Muscle layer of duodenum (tissue), 2 donors: ENCODE data around the gene SAMD4B.

Source experiments
- H3K27ac ChIP-seq: one replicate; pipeline ENCODE4 v1.7.0; 2013; ENCODE audit warnings: mild to moderate bottlenecking, low read length
- H3K27me3 ChIP-seq: one replicate; pipeline ENCODE4 v1.7.0; 2013; ENCODE audit warnings: low read depth, mild to moderate bottlenecking, control low read depth, low read length
- H3K36me3 ChIP-seq, 2 donors: one replicate each; pipeline ENCODE4 v1.7.0; 2013; ENCODE audit warnings: low read length in 2 of 2, control low read depth in 1 of 2, mild to moderate bottlenecking in 1 of 2; ENCODE audit not compliant: insufficient read depth in 2 of 2, control insufficient read depth in 1 of 2
- H3K4me1 ChIP-seq, 2 donors: one replicate each; pipeline ENCODE4 v1.7.0; 2013; ENCODE audit warnings: low read length in 2 of 2, mild to moderate bottlenecking in 2 of 2, control low read depth in 1 of 2, moderate library complexity in 1 of 2; ENCODE audit not compliant: insufficient read depth in 2 of 2, control insufficient read depth in 1 of 2
- H3K4me3 ChIP-seq, 2 donors: one replicate each; pipeline ENCODE4 v1.7.0; 2013; ENCODE audit warnings: low read length in 2 of 2, low read depth in 1 of 2, mild to moderate bottlenecking in 1 of 2
- H3K9me3 ChIP-seq, 2 donors: one replicate each; pipeline ENCODE4 v1.7.0; 2013; ENCODE audit warnings: low read length in 2 of 2, control low read depth in 1 of 2, mild to moderate bottlenecking in 1 of 2; ENCODE audit not compliant: control insufficient read depth in 1 of 2
- donor health status: healthy.

The SAMD4B gene

GRCh38 chr19:39409208-39410016, 67.2 kb downstream of the SAMD4B start:
- Histone ChIP-seq H3K27ac (peak overlapping the region; percentile 99), H3K9me3 (no peaks in the 10 kb centered on the region), H3K27me3 (no peaks in the 10 kb centered on the region), H3K36me3 (peaks cover 17 to 22% of the 10 kb centered on the region in 2 donors), H3K4me1 (peaks cover 0 to 25% of the 10 kb centered on the region in 2 donors), H3K4me3 (peak overlapping the region; percentile 98 to 99)

GRCh38 chr19:39410017-39410830, 68.0 kb downstream of the SAMD4B start:
- peak overlapping the region; percentile 99 for H3K27ac ChIP-seq
- no peaks in the 10 kb centered on the region for H3K9me3 ChIP-seq
- peak overlapping the region; percentile 57 to 61 for H3K4me3 ChIP-seq
- peaks cover 17 to 22% of the 10 kb centered on the region in 2 donors for H3K36me3 ChIP-seq
- H3K27me3 ChIP-seq = no peaks in the 10 kb centered on the region
- H3K4me1 ChIP-seq = peaks cover 0 to 30% of the 10 kb centered on the region in 2 donors

- Histone ChIP-seq H3K4me3 (peak overlapping the region; percentile 57 to 61), H3K27ac (peak overlapping the region; percentile 99), H3K27me3 (no peaks in the 10 kb centered on the region), H3K4me1 (peaks cover 0 to 31% of the 10 kb centered on the region in 2 donors), H3K36me3 (peaks cover 17 to 22% of the 10 kb centered on the region in 2 donors), H3K9me3 (no peaks in the 10 kb centered on the region)
These were observed 68.5 kb downstream of the SAMD4B start for GRCh38 chr19:39410831-39411080.

- H3K4me3 ChIP-seq = peak overlapping the region; percentile 57 to 61
- peaks cover 0 to 36% of the 10 kb centered on the region in 2 donors for H3K4me1 ChIP-seq
- H3K36me3 ChIP-seq = peaks cover 17 to 22% of the 10 kb centered on the region in 2 donors
- H3K27ac ChIP-seq = peak overlapping the region; percentile 99
- no peaks in the 10 kb centered on the region for H3K9me3 ChIP-seq
- H3K27me3 ChIP-seq = no peaks in the 10 kb centered on the region
These were observed 69.0 kb downstream of the SAMD4B start for GRCh38 chr19:39411081-39411831.

GRCh38 chr19:39411832-39412099, 69.5 kb downstream of the SAMD4B start:
- no peaks in the 10 kb centered on the region for H3K9me3 ChIP-seq
- peaks cover 0 to 41% of the 10 kb centered on the region in 2 donors for H3K4me1 ChIP-seq
- H3K4me3 ChIP-seq = peak overlapping the region; percentile 57 to 61
- peaks cover 17 to 21% of the 10 kb centered on the region in 2 donors for H3K36me3 ChIP-seq
- H3K27ac ChIP-seq = peak overlapping the region; percentile 99
- no peaks in the 10 kb centered on the region for H3K27me3 ChIP-seq

GRCh38 chr19:39412100-39412866, 70.1 kb downstream of the SAMD4B start, which contains the start of gene PLEKHG2:
TSS of gene PLEKHG2 (plus strand) at chr19:39412669. CDS start at chr19:39414087, 1,418 bp downstream.
- Histone ChIP-seq H3K27me3 (no peaks in the 10 kb centered on the region), H3K4me3 (peak within 1 kb of the TSS; percentile 73 to 81), H3K9me3 (no peaks in the 10 kb centered on the region), H3K36me3 (peaks cover 16 to 17% of the 10 kb centered on the region in 2 donors), H3K4me1 (peaks cover 0 to 43% of the 10 kb centered on the region in 2 donors), H3K27ac (peak within 1 kb of the TSS; percentile 99)

GRCh38 chr19:39412867-39413271, 70.6 kb downstream of the SAMD4B start:
- peaks cover 11 to 14% of the 10 kb centered on the region in 2 donors for H3K36me3 ChIP-seq
- peaks cover 0 to 43% of the 10 kb centered on the region in 2 donors for H3K4me1 ChIP-seq
- no peaks in the 10 kb centered on the region for H3K27me3 ChIP-seq
- no peaks in the 10 kb centered on the region for H3K9me3 ChIP-seq
- H3K4me3 ChIP-seq = peak overlapping the region; percentile 73 to 81
- peak overlapping the region; percentile 74 for H3K27ac ChIP-seq

GRCh38 chr19:39413272-39413910, 71.2 kb downstream of the SAMD4B start:
- no peaks in the 10 kb centered on the region for H3K27me3 ChIP-seq
- peak overlapping the region; percentile 73 to 81 for H3K4me3 ChIP-seq
- no peaks in the 10 kb centered on the region for H3K9me3 ChIP-seq
- H3K27ac ChIP-seq = peak overlapping the region; percentile 74
- H3K4me1 ChIP-seq = peaks cover 0 to 43% of the 10 kb centered on the region in 2 donors
- H3K36me3 ChIP-seq = peaks cover 6 to 11% of the 10 kb centered on the region in 2 donors

- peaks cover 0 to 43% of the 10 kb centered on the region in 2 donors for H3K4me1 ChIP-seq
- H3K4me3 ChIP-seq = peak overlapping the region; percentile 73 to 81
- peak overlapping the region; percentile 72 for H3K27ac ChIP-seq
- no peaks in the 10 kb centered on the region for H3K9me3 ChIP-seq
- no peaks in the 10 kb centered on the region for H3K27me3 ChIP-seq
- peaks cover 0 to 12% of the 10 kb centered on the region in 2 donors for H3K36me3 ChIP-seq
These were observed 71.8 kb downstream of the SAMD4B start for GRCh38 chr19:39413911-39414608.
